ENCODE data around the gene DEFB125.
"Not testable (repeated sequence)": the region's sequence is repeated elsewhere in the genome, so short reads cannot be mapped to it uniquely, and the experiment has no call there.

GRCh38 chr20:97691-98090 lies 10.2 kb downstream of the DEFB125 start:
- not testable (repeated sequence) for TF ChIP-seq POLR2A (IDR thresholded peaks at IDR 0.05)
- TF ChIP-seq, protein P1, sequence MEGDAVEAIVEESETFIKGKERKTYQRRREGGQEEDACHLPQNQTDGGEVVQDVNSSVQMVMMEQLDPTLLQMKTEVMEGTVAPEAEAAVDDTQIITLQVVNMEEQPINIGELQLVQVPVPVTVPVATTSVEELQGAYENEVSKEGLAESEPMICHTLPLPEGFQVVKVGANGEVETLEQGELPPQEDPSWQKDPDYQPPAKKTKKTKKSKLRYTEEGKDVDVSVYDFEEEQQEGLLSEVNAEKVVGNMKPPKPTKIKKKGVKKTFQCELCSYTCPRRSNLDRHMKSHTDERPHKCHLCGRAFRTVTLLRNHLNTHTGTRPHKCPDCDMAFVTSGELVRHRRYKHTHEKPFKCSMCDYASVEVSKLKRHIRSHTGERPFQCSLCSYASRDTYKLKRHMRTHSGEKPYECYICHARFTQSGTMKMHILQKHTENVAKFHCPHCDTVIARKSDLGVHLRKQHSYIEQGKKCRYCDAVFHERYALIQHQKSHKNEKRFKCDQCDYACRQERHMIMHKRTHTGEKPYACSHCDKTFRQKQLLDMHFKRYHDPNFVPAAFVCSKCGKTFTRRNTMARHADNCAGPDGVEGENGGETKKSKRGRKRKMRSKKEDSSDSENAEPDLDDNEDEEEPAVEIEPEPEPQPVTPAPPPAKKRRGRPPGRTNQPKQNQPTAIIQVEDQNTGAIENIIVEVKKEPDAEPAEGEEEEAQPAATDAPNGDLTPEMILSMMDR (IDR thresholded peaks at IDR 0.05): not testable (repeated sequence)

Measured in testis (tissue), 2 donors.